SK-MEL-5 (cell line): ENCODE results near the gene RIPOR2. TPM values are rescaled to one million over a fixed set of nuclear protein-coding genes. Genes with fewer than 3 reads are reported as not detected.

Source experiments
- DNase-seq: peaks from one replicate; pipeline ENCODE4 v3.0.0-alpha.2; 2016; ENCODE audit warnings: low read depth, low spot score
- in situ Hi-C: cut with HindIII; loops from 2 replicates; pipeline ENCODE4 v1.10.0; 2016; ENCODE audit warnings: low sequenced_read_pairs, high pct_unique_total_duplicates, low pct_unique_long_range_greater_than_20kb
- polyA plus RNA-seq, 2 experiments: library from polyadenylated mRNA; depleted of rRNA; stranded (reverse); fragments of >200 nt; gene quantifications; 2 replicates each; pipeline ENCODE4 v1.2.3, GENCODE V29; 2015
- total RNA-seq: library from RNA; depleted of rRNA; stranded (reverse); fragments of >200 nt; shearing (Covaris generic); gene quantifications from 2 replicates; pipeline ENCODE4 v1.2.3, GENCODE V29; 2014; rRNA removed

RIPOR2 gene, protein sequence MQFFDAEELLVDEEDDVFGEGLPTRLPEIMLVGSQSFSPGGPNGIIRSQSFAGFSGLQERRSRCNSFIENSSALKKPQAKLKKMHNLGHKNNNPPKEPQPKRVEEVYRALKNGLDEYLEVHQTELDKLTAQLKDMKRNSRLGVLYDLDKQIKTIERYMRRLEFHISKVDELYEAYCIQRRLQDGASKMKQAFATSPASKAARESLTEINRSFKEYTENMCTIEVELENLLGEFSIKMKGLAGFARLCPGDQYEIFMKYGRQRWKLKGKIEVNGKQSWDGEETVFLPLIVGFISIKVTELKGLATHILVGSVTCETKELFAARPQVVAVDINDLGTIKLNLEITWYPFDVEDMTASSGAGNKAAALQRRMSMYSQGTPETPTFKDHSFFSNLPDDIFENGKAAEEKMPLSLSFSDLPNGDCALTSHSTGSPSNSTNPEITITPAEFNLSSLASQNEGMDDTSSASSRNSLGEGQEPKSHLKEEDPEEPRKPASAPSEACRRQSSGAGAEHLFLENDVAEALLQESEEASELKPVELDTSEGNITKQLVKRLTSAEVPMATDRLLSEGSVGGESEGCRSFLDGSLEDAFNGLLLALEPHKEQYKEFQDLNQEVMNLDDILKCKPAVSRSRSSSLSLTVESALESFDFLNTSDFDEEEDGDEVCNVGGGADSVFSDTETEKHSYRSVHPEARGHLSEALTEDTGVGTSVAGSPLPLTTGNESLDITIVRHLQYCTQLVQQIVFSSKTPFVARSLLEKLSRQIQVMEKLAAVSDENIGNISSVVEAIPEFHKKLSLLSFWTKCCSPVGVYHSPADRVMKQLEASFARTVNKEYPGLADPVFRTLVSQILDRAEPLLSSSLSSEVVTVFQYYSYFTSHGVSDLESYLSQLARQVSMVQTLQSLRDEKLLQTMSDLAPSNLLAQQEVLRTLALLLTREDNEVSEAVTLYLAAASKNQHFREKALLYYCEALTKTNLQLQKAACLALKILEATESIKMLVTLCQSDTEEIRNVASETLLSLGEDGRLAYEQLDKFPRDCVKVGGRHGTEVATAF
- 6.7 and 7.4 TPM in 2 replicates for total RNA-seq
- 4.1 and 6.3 TPM in 2 replicates for polyA plus RNA-seq (2015; cell fraction: cytosol; rRNA removed)
- 3.1 and 3.8 TPM in 2 replicates for polyA plus RNA-seq (2015; cell fraction: nucleus; rRNA removed)

DNA sequence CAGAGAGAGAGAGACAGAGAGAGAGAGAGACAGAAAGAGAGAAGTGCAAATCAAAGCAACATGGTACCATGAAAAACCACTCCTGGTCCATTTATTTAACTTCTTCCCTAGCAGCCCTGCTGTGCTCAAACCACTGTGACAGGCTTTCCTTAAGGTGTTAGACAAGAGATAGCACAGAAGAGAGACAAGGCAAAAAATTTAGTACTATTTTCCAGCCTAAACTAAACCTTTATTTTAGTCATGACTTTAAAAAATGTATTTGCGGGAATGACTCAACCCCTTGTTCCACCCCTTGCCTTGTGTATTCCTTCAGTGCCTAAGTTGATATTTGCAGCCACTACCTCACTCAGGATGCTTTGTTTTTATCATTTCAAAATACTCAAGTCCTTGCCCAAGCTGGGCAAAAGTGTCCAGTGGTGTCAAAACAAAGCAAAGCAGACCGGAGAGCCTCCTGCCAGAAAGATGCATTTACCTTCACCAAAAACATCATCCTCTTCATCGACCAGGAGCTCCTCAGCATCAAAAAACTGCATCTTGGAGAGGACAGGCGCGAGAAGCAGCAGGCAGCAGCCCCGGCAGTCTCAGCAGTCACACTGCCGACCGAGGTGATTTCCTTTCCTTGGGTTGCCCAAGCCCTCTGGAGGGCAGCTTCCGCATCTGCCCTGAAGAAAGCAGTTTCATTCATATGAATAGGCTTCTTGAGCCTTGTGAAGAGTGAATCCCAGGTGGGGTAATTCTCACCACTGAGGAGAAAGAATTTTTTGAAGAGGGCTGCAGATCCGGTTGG lies at the start of gene RIPOR2:
Gene RIPOR2 (minus strand): TSS at position 595 of the 787 bp plus-strand sequence. CDS start 62 bp downstream, at position 533.
- DNase-seq = peak; percentile 77
- in situ Hi-C loops = loop anchor here (10.0 kb wide), 1 partner anchor 59 kb away; no protein-coding TSS in a partner anchor

DNA sequence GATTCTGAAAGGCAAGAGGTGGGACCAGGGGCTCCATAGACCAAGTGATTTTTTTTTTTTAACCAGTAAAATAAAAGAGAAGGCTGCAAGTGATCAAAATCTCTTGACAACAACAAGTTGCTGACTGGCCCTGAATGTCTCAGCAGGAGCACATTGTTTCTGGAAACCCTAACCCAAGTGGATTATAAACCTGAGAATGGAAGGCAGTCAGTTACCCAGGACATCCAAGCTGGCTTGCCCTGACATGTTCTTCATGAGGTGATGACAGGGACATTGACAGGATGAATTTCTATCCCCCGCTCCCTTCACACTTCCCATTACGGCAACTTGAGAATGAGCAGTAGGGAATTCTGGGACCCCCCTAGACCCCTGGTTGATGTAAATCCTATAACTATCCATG lies 49.6 kb upstream of the RIPOR2 start:
- no peak for DNase-seq
- in situ Hi-C loops = no loop called here

DNA sequence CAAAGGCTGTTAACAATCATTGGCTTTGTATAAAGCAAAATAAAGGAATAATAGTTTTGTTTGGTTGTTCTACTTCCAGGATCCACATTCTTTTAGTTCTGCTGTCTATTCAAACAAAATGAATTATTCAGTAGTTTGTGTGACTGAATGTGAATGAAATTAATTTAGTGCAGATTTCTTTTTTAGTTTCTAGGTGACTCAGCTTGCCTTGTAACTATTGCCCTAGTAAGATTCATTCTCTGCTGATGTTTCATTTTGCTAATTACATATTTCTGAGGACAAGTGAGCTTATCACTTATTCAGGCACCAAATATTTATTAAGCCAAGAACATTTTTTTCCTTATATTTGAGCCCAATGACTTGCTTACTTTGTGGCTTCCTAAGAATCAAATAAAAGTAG lies 46.5 kb upstream of the RIPOR2 start:
- DNase-seq = peak; percentile 9
- in situ Hi-C loops = no loop called here

DNA sequence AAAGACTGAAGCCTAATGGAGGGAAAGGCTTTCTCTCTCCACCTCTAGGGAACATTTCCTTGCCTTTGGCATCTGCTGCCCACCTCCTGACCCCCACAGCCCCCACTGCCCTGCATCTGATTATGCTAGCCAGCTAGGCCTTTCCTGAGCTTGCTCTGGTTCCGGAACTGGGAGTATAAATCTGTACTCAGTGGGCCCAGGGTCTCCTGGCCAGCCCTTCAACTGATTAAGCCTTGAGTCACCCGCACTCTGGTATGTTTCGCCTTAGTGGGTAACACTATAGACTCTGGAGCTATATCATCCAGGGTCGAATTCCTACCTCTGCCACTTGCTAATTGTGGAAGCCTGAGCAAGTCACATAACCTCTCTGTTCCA lies 45.6 kb upstream of the RIPOR2 start:
- in situ Hi-C loops = no loop called here
- DNase-seq = no peak

DNA sequence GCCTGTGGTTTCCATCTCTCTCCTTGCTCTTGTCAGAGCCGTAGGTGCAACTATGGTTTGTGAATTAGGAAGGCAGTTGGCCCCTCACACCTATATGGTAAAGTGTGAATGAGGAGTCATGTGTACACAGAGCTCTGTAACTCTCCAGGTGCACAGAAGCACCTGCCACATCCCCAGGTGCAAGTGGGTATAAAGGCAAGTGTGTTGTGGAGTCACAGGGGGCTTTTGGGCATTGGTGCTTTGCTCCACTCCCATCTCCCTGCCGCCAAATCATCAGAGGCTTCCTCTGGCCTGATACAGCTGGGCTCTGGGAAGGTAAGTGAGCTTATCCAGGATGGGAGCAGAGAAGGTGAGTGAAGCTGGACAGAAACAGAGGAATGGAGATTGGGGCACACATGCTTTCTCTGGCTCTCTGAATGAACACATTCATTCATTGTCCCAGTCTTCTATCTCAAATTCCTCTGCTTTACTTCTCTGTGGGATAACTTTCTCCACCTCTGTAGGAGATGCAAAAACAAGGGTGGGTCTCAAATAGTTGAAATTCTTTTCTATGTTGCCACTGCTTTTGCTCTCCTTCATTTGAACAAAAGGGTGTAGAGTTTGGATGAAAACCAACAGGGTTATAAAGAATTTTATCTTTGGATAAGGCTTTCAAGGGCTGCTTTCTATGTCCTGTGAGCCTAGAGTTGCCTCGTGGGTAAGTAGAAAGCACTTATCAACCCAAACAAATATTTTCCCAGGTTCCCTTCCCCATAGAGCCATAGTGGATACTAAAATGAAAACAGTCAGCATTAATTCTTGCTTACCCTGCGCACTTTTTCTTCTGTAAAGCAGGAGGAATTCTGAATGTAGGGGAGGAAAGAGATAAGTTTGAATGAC lies 45.0 kb upstream of the RIPOR2 start:
- in situ Hi-C loops = no loop called here
- no peak for DNase-seq

DNA sequence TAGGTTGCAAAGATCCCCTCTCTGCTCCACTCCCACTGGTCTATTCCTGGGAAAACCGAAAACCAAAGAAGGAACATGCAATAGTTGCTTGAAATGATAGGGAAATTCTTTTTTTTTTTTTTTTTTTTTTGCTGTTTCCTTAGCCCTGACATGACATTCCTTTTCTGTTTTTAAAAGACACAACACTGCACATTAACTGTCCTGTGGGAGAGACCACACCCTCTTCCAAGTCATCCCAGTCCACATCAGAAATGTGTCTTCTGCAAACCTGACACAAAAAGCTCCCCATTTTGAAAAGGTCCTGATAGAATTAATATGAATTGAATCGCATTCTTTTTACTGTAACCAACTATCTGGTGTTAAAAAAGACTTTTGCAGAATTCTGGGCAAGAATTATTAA lies 43.4 kb upstream of the RIPOR2 start:
- DNase-seq = no peak
- in situ Hi-C loops = no loop called here

DNA sequence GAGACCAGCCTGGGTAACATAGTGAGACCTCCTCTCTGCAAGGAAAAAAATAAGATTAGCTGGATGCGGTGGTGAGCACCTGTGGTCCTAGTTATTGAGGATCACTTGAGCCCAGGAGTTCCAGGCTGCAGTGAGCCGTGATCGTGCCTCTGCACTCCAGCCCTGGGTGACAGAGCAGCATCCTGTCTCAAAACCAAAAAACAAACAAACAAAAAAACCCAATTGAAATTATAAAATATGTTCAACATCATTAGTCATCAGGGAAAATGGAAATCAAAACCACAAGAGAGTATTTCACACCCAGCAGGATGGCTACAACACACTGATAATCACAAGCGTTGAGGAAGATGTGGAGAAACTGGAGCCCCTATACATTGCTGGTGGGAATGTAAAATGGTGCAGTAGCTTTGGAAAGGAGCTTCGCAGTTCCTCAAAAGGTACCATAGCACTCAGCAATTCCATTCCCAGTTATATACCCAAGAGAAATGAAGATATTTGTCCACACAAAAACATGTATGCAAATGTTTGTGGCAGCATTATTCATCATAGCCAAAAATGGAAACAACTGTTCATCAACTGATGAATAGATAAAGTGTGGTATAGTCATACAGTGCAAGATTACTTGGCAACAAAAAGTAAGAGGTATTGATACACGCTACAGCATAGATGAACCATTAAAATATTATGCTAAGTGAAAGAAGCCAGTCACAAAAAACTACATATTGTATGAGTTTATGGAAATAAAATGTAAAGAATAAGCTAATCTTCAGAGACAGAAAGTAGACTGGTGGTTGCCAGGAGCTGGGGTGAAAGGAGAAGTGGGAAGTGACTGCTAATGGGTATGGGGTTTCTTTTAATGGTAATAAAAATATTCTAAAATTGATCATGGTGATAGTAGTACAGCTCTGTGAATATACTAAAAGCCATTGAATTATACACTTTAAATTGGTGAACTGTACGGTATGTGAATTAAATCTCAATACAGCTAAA lies 38.7 kb upstream of the RIPOR2 start:
- DNase-seq = no peak
- in situ Hi-C loops = no loop called here

DNA sequence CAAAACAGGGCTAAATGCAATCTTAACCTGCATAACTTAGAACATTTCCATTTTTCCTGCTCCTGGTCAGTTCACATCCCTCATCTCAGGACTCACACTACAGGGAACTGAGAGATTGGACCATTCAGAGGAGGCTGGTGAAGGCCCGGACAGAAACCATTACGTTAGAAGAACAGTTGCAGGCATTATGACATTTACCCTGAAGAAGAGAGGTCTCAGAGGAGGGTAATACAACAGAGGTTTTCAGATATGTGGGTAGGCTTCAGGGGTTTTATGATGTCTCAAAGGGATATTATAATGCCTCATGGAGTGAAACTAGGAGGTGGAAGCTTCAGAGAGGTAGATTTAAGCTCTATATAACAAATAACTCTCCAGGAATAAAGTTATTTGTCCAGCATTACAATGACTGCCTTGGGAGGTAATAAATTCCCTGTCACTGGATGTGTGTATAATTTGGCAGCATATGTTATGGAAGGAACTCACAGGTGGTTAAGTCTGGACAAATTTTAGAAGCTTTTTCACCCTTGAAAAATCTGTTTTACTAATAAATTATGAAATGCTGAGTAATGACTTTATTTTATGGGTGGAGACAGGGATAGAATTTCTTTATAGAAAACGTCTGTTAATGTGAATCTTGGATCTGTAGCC lies 36.7 kb upstream of the RIPOR2 start:
- in situ Hi-C loops = no loop called here
- peak; percentile 67 for DNase-seq

DNA sequence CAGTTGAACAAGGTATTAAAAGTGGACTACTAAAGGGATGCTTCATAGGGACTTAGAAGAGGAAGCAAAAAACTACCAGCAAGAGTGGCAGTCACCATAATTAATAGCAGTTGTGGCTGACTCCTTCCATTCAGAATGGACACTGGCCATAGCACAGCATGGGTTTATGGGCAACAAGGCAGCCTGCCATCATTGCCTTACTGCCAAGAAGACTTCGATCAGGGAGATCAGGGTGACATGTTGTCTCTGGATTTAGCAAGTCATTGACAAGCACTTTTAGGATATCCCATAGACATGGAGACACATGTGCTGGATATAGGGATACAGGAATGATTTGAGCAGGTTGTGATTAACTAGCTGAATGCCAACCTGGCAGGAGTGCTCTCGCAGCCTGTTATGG lies 35.3 kb upstream of the RIPOR2 start:
- in situ Hi-C loops = no loop called here
- DNase-seq = no peak

DNA sequence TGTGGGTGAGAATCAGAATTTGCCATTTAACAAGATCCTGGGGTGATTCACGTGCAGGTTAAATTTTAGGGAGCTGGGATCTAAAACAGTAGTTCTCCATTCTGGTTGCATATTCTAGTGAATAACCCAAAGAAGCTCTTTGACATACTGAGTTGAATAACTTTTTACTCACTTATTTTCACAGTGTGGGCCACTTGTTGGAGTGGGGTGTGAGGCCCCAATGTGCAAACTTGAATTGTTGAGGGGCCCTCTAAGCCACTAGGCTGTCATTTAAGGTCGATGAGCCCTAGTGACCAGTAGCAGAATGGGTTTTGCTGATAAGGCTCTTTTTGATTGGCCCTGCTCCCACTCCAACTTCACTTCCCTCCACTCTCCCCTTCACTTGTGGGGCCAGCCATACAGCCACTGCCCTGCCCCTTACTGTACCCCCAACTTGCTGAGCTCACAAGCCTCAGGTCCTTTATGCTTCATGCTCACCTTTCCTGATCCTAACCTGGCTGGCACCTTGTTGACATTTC lies 33.6 kb upstream of the RIPOR2 start:
- in situ Hi-C loops = no loop called here

DNA sequence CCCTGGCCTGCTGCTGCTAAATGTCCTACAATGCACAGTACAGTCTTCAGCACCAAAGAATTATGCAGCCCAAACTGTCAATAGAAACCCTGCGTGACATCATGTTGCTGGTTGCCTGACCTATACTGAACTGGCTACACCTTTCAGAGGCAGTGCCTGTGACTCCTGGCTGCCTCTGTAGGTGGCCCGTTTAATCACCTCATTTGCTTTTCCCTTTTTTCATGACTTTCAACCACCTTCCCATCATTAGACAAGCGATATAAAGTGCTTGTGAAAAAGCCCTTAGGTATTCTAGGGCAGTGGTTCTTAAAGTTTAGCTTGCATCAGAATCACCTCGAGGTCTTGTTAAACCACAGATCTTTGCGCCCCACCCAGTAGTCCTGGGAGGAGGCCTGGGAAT lies 33.0 kb upstream of the RIPOR2 start:
- in situ Hi-C loops = no loop called here
- no peak for DNase-seq

More for the DNA sequence above, 33.6 kb upstream of the RIPOR2 start:
- no peak for DNase-seq

DNA sequence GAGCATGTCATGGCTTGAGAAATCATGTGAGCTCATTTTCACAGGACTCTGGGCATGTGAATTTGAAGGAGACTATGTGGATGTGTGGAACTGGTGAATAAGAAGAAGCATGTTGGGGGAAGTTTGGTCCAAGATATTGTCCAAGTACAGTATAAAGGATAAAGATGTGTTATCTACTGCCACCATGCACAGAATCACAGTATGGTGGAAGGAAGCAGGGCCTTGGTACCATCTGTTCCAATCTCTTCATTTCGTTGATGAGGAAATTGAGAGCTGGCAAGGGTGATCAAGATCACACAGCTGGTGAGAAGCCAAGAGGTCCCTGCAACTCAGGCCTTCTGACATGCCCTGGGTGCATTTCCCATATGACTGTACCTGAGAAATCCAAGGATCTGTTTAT lies 31.5 kb upstream of the RIPOR2 start:
- in situ Hi-C loops = no loop called here
- no peak for DNase-seq

DNA sequence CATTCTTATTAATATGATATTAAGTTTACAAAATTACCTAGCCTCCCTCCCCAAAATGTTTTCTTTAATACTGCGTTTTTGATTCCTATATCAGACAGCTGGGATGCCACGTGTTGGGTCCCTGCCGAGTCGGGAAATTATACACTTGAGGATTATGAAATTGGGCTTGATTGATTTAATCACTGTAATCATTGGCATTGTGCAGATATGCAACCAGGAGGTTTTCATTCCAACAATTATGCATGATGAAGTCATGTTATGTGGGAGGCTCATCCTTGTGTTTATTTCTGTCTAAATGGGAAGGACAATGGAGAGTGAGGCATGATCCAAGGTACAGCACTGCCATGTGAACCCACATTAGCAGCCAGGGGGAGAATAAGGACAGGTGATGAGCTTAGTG lies 30.6 kb upstream of the RIPOR2 start:
- in situ Hi-C loops = no loop called here
- DNase-seq = no peak

DNA sequence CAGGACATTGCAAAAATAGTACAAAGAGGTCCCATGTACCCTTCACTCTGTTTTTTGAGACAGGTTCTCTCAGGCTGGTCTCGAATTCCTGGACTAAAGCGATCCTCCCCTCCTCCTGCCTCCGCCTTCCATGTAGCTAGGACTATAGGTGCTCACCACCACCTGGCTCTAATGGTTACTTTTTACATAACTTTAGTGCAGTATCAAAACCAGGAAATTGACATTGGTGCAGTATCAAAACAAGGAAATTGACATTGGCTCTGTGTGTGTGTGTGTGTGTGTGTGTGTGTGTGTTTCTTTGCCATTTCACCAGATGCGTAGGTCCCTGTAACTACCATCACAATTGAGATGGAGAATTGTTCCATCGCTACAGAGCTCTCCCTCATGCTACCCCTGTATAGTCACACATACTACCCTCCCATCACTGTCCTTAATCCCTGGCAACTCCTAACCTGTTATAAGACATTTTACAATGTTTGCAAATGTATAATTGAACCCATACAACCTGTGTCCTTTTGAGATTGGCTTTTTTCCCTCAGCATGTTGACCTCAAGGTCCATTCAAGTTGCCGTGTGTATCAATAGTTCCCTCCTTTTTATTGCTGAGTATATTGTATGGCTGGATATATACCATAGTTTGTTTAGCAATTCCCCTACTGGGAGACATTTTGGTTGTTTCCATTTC lies 28.3 kb upstream of the RIPOR2 start:
- no peak for DNase-seq
- in situ Hi-C loops = no loop called here
